Activated T-cell treated with anti-CD3 and anti-CD28 coated beads, Interleukin-2, amount 50 U/mL, for 72 hours (primary cell): ENCODE measurements around the gene COPS6. TPM values are rescaled to one million over a fixed set of nuclear protein-coding genes. Genes with fewer than 3 reads are reported as not detected.

Experiments used
- ATAC-seq, 2 donors: fragments of 150-1000 bp; cut with Tn5 transposase; replicated peaks in 1 of 2; 2 replicates each; pipeline ENCODE4 v1.10.0; 2021; ENCODE audit warnings: moderate library complexity in 2 of 2, mild to moderate bottlenecking in 1 of 2
- DNase-seq, 2 donors: peaks; one replicate each; pipeline ENCODE4 v3.0.0; 2021 to 2022; ENCODE audit warnings: mixed read lengths in 1 of 2
- H3K27ac Mint-ChIP-seq: one replicate; pipeline ENCODE4 v1.8.0; 2022; ENCODE audit warnings: mild to moderate bottlenecking, moderate library complexity, mixed read lengths
- H3K27me3 Mint-ChIP-seq: one replicate; pipeline ENCODE4 v1.8.0; 2022; ENCODE audit warnings: low read depth, mixed read lengths
- H3K36me3 Mint-ChIP-seq, 2 donors: one replicate each; pipeline ENCODE4 v1.8.0; 2022; ENCODE audit warnings: mixed read lengths in 2 of 2, mild to moderate bottlenecking in 1 of 2; ENCODE audit not compliant: insufficient read depth in 2 of 2
- H3K4me1 Mint-ChIP-seq: one replicate; pipeline ENCODE4 v1.8.0; 2022; ENCODE audit warnings: low read depth, mixed read lengths
- H3K4me3 Mint-ChIP-seq, 2 donors: one replicate each; pipeline ENCODE4 v1.8.0; 2022; ENCODE audit warnings: mild to moderate bottlenecking in 2 of 2, mixed read lengths in 2 of 2, moderate library complexity in 2 of 2
- H3K9me3 Mint-ChIP-seq, 2 donors: one replicate each; pipeline ENCODE4 v1.8.0; 2022; ENCODE audit warnings: mixed read lengths in 2 of 2
- total RNA-seq, 2 donors: library from RNA; stranded (reverse); gene quantifications; one replicate each; pipeline ENCODE4 v1.2.3, GENCODE V29; 2022

The COPS6 gene
- total RNA-seq, 2 donors from 2014 or later = 43.7 to 45.4 TPM

DNA sequence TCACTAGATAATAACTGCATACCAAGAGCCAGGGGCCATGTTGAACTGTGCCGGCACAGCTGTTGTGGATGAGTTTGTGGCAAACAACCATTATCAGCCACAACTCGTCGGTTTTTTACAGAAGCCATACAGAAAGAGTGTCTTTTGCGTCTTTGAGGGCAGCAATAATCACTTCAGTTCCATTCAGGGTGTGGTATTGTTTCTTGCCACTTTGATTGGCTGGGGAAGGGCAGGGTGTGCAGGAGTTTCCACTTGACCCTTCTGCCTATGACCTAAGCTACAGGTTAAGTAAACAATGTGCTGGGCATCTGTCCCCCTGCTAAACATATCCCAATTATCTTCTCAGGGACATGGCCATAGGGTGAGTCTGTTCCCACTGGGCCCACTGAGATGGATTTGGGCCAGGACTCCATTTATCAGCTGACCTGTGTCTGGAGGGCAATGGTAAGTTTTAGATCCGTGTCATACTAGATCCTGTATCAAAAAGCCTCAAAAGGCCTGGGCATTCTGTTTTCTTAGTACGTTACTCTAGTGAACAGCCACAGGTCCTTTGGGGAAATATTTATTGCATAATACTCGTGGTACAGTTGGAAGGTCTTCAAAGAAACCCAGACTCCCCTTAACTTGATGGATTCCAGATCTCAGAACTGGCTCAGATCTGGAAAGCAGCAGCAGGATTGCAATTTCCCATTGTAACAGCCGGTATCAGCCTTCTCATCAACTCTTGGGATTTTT, 23.1 kb upstream of the COPS6 start:
- H3K4me3 Mint-ChIP-seq = no peak overlapping the region
- no peak for DNase-seq
- no peaks in the 10 kb centered on the region for H3K27me3 Mint-ChIP-seq
- no peak for ATAC-seq
- H3K9me3 Mint-ChIP-seq = peaks cover 4 to 5% of the 10 kb centered on the region in 2 donors
- no peaks in the 10 kb centered on the region for H3K4me1 Mint-ChIP-seq
- no peak overlapping the region for H3K27ac Mint-ChIP-seq
- peaks cover 17% of the 10 kb centered on the region in 2 donors for H3K36me3 Mint-ChIP-seq

DNA sequence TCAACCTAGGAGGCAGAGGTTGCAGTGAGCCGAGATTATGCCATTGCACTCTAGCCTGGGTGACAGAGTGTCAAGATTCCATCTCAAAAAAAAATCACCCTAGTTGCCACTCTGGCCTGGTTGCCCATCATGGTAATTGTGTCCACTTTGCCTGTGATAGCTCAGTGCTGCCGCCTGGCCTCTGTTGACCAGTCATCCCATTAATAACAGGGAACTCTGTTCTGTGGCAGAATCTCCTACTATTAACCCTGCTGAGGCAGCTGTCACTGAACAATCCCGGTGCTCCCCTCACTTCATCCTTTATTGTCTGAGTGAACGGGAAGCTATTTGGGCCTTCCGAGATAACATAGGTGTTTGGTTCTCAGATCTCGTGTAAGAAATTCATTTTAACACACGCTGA, 21.8 kb upstream of the COPS6 start:
- Mint-ChIP-seq H3K4me3 (no peak overlapping the region), H3K4me1 (no peaks in the 10 kb centered on the region), H3K27me3 (no peaks in the 10 kb centered on the region), H3K36me3 (peaks cover 28% of the 10 kb centered on the region in 2 donors), H3K27ac (no peak overlapping the region), H3K9me3 (peaks cover 12 to 18% of the 10 kb centered on the region in 2 donors)
- DNase-seq (no peak), ATAC-seq (no peak)

DNA sequence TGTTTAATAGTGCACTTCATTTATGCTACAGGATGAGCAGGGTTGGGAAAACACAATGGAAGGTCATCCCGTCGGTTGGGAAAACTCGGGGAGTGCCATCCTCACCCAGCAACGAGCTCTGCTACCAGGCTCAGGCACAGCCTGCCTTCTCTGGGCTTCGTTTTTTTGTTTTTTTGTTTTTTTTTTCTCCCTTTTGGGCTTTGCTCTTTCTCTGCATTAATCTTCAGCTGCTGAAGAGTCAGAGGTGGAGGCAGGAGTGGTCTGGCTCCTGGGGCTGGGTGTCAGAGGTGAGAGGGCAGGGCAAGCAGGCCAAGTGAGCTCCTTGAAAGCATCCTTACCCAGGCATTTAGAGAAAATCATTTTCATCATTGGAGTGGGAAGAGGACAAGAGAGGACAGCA, 18.8 kb upstream of the COPS6 start:
- no peaks in the 10 kb centered on the region for H3K27me3 Mint-ChIP-seq
- peaks cover 41 to 55% of the 10 kb centered on the region in 2 donors for H3K36me3 Mint-ChIP-seq
- H3K27ac Mint-ChIP-seq = no peak overlapping the region

DNA sequence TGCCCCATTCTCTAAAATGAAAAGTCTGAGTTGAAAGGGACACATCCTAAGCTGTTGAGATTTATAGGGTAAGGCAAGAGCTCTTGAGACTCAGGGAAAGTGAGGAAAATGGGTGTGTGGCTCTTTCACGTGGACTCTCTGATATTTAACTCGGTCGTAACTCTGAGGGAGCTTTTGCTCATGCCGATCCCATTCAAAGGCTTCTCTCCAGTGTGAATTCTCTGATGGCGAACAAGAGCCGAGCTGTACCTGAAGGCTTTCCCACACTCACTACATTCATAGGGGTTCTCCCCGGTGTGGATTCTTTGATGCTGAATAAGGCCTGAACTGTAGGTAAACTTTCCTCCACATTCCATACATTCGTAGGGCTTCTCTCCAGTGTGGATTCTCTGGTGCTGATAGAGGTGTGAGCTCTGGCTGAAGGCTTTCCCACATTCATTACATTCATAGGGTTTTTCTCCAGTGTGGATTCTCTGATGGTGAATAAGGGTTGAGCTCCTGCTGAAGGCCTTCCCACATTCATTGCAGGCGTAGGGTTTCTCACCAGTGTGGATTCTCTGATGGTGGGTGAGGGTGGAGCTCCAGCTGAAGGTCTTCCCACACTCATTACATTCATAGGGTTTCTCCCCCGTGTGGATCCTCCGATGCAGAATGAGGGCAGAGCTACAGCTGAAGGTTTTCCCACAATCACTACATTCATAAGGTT, 17.6 kb upstream of the COPS6 start:
- DNase-seq (no peak), ATAC-seq (no peak)
- Mint-ChIP-seq H3K27ac (no peak overlapping the region), H3K4me1 (no peaks in the 10 kb centered on the region), H3K9me3 (peaks cover 19 to 28% of the 10 kb centered on the region in 2 donors), H3K4me3 (no peak overlapping the region), H3K36me3 (peaks cover 49 to 65% of the 10 kb centered on the region in 2 donors), H3K27me3 (no peaks in the 10 kb centered on the region)

More for the DNA sequence above, 18.8 kb upstream of the COPS6 start:
- ATAC-seq (no peak), DNase-seq (no peak)
- Mint-ChIP-seq H3K9me3 (peaks cover 19 to 28% of the 10 kb centered on the region in 2 donors), H3K4me3 (no peak overlapping the region), H3K4me1 (no peaks in the 10 kb centered on the region)

DNA sequence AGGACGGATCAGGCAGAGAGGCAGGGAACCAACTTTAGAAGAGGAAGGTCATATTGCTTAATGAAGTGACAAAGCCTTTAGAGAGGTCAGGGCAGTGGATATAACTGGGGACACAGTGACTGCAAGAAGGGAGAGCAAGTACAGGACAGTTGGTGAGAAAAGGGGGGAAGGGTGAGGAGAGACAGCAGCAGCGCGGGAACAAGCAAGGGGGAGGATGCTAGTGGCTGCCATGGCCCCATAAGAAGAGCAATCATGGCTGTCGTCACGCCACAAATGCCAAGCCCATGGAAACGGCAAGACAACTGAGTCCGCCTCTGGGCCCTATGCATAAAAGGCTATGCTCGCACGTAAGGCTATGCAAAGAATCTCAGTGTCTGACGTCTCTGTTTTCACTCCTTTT, 16.3 kb upstream of the COPS6 start:
- Mint-ChIP-seq H3K27me3 (no peaks in the 10 kb centered on the region), H3K36me3 (peaks cover 54 to 73% of the 10 kb centered on the region in 2 donors), H3K9me3 (peaks cover 19 to 28% of the 10 kb centered on the region in 2 donors), H3K4me1 (no peaks in the 10 kb centered on the region), H3K27ac (no peak overlapping the region), H3K4me3 (no peak overlapping the region)
- ATAC-seq = no peak
- no peak for DNase-seq

DNA sequence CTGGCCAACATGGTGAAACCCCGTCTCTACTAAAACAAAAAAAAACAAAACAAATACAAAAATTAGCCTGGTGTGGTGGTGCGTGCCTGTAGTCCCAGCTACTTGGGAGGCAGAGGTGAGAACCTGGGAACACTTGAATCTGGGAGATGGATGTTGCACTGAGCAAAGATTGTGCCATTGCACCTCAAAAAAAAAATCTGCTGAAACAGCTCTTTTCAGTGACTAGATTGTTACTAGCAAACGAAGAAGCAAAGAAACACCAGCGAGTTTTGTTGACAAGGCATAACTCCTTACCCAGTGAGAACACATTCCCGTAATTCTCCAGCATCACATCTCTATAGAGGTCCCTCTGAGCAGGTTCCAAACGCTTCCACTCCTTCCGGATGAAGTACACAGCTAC, 13.9 kb upstream of the COPS6 start:
- peaks cover 50 to 68% of the 10 kb centered on the region in 2 donors for H3K36me3 Mint-ChIP-seq
- DNase-seq (no peak), ATAC-seq (no peak)
- peaks cover 19 to 28% of the 10 kb centered on the region in 2 donors for H3K9me3 Mint-ChIP-seq
- peaks cover 2% of the 10 kb centered on the region for H3K4me1 Mint-ChIP-seq
- H3K27me3 Mint-ChIP-seq = no peaks in the 10 kb centered on the region
- H3K27ac Mint-ChIP-seq = no peak overlapping the region
- no peak overlapping the region for H3K4me3 Mint-ChIP-seq

DNA sequence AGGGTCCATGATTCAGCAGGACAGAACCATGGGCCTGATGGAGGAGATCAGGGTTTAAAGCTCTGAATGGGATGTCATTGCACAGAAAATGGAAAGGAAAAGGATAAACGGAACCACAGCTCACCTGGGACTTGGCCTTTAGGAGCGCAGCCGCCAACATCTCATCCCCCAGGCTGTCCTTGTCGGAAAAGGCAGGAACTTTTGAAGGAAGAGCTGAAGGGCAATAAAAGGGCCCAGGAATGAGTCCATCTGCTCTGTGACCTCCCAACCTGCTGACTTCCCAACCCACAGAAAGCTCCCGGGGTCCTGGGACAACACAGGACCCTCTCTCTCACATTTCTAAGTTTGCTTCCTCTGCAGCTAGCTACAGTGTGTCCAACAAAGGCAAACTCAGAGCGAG, 13.4 kb upstream of the COPS6 start:
- Mint-ChIP-seq H3K27me3 (no peaks in the 10 kb centered on the region), H3K27ac (no peak overlapping the region), H3K4me3 (no peak overlapping the region), H3K36me3 (peaks cover 44 to 62% of the 10 kb centered on the region in 2 donors), H3K4me1 (peaks cover 8% of the 10 kb centered on the region), H3K9me3 (peaks cover 17 to 24% of the 10 kb centered on the region in 2 donors)
- ATAC-seq = no peak
- no peak for DNase-seq

DNA sequence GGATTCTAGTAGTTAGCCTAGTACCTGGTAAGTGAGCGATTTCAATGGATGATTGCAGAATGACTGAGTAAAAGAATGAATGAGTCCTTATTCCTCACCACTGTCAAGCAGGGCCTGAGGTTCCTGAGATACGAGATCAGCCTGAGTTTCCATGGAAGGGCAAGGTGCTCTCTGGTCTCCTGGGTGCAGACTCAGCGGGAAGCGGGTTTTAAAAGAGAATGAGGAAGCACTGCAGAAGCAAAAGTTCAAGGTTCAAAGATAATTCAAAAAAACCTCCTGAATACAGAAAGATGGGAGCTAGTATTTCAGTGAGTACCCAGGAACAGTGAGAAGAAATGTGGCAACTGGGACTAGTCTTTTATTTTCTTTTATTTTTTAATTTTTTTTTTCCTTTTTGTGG, 11.6 kb upstream of the COPS6 start:
- H3K36me3 Mint-ChIP-seq = peaks cover 28 to 50% of the 10 kb centered on the region in 2 donors
- no peaks in the 10 kb centered on the region for H3K27me3 Mint-ChIP-seq
- ATAC-seq (no peak), DNase-seq (no peak)
- no peak overlapping the region for H3K4me3 Mint-ChIP-seq
- no peak overlapping the region for H3K27ac Mint-ChIP-seq
- peaks cover 18% of the 10 kb centered on the region for H3K4me1 Mint-ChIP-seq
- peaks cover 4 to 8% of the 10 kb centered on the region in 2 donors for H3K9me3 Mint-ChIP-seq

DNA sequence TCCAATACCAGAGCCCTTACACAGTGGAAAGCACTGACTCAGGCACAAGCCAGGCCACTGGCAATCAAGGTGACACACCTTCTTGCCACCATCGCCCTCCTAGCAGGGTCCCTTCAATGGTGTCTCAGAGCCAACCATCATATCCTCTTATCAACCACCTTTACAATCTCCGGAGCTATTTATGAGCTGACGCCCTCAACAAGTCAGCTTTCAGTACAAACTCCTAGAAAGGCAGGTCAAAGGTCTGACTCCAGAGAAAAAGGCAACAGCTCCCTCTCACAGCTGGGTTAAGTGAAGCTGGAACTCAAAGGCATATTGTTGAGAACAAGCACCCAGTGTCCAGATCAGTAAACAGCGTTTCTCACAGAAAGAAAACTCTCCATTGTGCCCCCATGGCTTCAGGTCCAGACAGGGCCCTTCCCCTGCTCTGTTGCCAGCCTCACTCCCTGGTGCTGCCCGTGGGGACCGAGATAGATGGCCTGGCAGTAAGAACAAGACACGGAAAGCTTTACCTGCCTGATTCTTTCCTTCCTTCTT, 9.7 kb upstream of the COPS6 start:
- no peaks in the 10 kb centered on the region for H3K27me3 Mint-ChIP-seq
- no peak for ATAC-seq
- no peaks in the 10 kb centered on the region for H3K9me3 Mint-ChIP-seq
- no peak overlapping the region for H3K27ac Mint-ChIP-seq
- no peak overlapping the region for H3K4me3 Mint-ChIP-seq
- H3K36me3 Mint-ChIP-seq = peaks cover 17 to 33% of the 10 kb centered on the region in 2 donors
- DNase-seq = no peak
- peaks cover 28% of the 10 kb centered on the region for H3K4me1 Mint-ChIP-seq

DNA sequence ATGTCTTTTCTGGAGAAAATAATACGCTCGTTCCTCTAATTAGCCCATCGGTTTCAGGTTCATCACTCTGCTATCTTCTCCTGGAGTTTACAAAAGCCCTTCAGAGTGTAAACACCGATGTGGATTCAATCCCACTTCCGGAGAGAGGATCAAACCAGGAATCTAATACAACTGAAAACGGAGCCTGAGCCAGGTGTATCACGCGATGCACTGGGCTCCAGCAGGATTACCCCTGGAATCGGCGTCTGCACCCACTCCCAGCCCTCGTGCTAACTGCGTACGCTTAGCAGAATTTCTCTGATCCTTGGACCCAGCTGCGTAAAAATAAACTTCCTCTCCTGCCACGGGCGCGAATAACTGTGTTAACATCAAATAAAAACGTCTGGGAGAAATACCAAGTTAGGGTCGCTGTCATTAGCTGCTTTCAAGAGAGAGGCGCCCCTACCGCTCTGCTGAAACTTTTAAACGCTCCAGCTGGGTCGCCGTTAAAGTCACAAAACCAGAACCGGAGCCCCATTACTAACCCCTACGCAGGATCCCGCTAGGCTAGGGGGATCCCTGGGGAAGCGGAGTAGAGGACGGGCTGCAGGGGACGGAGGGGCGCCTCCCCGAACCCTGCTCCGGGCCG, 7.7 kb upstream of the COPS6 start:
- DNase-seq (no peak), ATAC-seq (no peak)
- Mint-ChIP-seq H3K27me3 (no peaks in the 10 kb centered on the region), H3K4me3 (peak overlapping the region; percentile 90 to 94), H3K27ac (peak overlapping the region; percentile 91), H3K9me3 (no peaks in the 10 kb centered on the region), H3K4me1 (peaks cover 28% of the 10 kb centered on the region), H3K36me3 (peaks cover 7 to 15% of the 10 kb centered on the region in 2 donors)

DNA sequence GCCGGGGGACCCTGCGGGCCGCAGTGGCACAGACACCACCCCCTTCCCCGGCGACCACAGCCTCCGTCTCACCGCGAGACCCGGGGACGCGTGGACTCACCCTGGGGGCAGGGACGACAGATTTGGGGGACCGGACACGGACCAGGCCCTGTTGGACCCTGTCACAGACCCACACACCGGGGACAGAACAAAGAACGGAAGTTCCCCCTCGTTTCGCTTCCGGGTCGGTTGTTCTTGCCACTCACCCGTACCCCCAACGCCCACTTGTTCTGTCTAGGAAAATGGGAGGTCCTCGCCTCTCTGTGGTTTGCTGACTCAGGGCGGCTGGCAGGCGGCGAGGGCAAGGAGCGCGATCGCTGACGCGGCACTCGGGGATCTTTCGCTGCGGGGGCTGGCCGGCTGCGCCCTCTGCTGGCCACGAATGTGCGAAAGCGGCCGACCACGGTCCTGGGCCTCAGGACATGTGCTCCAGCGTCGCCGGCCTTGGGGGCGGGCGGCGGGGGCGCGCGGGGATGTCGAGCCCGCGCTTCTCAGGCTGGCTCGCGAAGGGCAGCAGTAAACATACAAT, 7.2 kb upstream of the COPS6 start, which contains the start of gene ZNF3:
Gene ZNF3, minus strand, starts transcription at position 189 of the 568 bp plus-strand sequence. CDS start 4,366 bp downstream, outside the sequence.
- peaks cover 28% of the 10 kb centered on the region for H3K4me1 Mint-ChIP-seq
- H3K27ac Mint-ChIP-seq = peak within 1 kb of the TSS; percentile 91
- DNase-seq (peak; percentile 99), ATAC-seq (peak; percentile 90)
- peak within 1 kb of the TSS; percentile 90 to 94 for H3K4me3 Mint-ChIP-seq
- H3K36me3 Mint-ChIP-seq = peaks cover 6 to 10% of the 10 kb centered on the region in 2 donors
- no peaks in the 10 kb centered on the region for H3K9me3 Mint-ChIP-seq
- no peaks in the 10 kb centered on the region for H3K27me3 Mint-ChIP-seq

DNA sequence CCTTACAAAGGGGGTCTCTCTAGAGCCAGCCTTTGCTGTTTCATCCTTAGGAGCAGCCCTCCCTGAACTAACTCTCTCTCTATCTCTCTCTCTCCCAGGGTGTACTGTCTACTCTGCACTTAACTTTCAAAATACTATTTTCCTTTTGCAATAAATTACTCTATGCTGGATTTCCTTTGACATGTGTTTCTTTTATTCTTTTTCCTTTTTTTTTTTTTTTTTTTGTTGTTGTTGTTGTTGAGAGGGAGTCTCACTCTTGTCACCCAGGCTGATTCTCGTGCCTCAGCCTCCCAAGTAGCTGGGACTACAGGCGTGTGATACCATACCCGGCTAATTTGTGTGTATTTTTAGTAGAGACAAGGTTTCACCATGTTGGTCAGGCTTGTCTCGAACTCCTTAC, 5.8 kb upstream of the COPS6 start:
- Mint-ChIP-seq H3K4me3 (peak overlapping the region; percentile 90 to 94), H3K36me3 (peaks cover 2 to 6% of the 10 kb centered on the region in 2 donors)

More for the DNA sequence above, 5.8 kb upstream of the COPS6 start:
- ATAC-seq (no peak), DNase-seq (no peak)
- Mint-ChIP-seq H3K9me3 (no peaks in the 10 kb centered on the region), H3K27me3 (no peaks in the 10 kb centered on the region), H3K4me1 (peaks cover 32% of the 10 kb centered on the region), H3K27ac (peak overlapping the region; percentile 27)
